ENCODE results near the gene MYO7A. TPM values are rescaled to one million over a fixed set of nuclear protein-coding genes. Genes with fewer than 3 reads are reported as not detected.

MYO7A gene
- total RNA-seq, 2 donors from 2014 or later, result 10.4 to 12.9 TPM

- DNase-seq, result no peak
- no peaks in the 10 kb centered on the region for H3K27me3 ChIP-seq
- ATAC-seq, result no peak
- H3K4me1 ChIP-seq, result no peaks in the 10 kb centered on the region
- no peaks in the 10 kb centered on the region for H3K9me3 ChIP-seq
- intact Hi-C loops (cut with DNase I), result no loop called here
- WGBS, 2 donors, result 63 to 96% methylated on average over 1 of the region's 1 CpG
- no peaks in the 10 kb centered on the region for H3K36me3 ChIP-seq (replicated peaks in 1 of 2; ENCODE audit: insufficient read depth in 1 of 2, low read depth in 2 of 2)
- H3K4me3 ChIP-seq, result no peak overlapping the region
- H3K27ac ChIP-seq, result no peak overlapping the region
- TF ChIP-seq POLR2A (IDR thresholded peaks at IDR 0.05) (no peak), CTCF (IDR thresholded peaks at IDR 0.05) (no peak)
Observed at GRCh38 chr11:77147036-77147315, 18.9 kb downstream of the MYO7A start.

GRCh38 chr11:77147668-77148321 is 19.7 kb downstream of the MYO7A start:
- ATAC-seq, result peak; percentile 34
- H3K4me3 ChIP-seq, result no peak overlapping the region
- intact Hi-C loops (cut with DNase I), result no loop called here

GRCh38 chr11:77148963-77149715 is 21.1 kb downstream of the MYO7A start:
- intact Hi-C loops (cut with DNase I), result no loop called here

More at GRCh38 chr11:77147668-77148321, 19.7 kb downstream of the MYO7A start:
- H3K27ac ChIP-seq, result no peak overlapping the region
- WGBS, 2 donors, result 21 to 71% methylated on average over 3 to 39 of the region's 47 CpGs
- H3K9me3 ChIP-seq, result no peaks in the 10 kb centered on the region
- TF ChIP-seq CTCF (IDR thresholded peaks at IDR 0.05) (no peak), POLR2A (IDR thresholded peaks at IDR 0.05) (no peak)
- DNase-seq, result peak in 3 of 4 donors; percentile 19 to 51 (median 38)
- no peaks in the 10 kb centered on the region for H3K27me3 ChIP-seq
- no peaks in the 10 kb centered on the region for H3K36me3 ChIP-seq (replicated peaks in 1 of 2; ENCODE audit: insufficient read depth in 1 of 2, low read depth in 2 of 2)
- no peaks in the 10 kb centered on the region for H3K4me1 ChIP-seq

GRCh38 chr11:77149716-77150392 is 21.8 kb downstream of the MYO7A start:
- Histone ChIP-seq H3K36me3 (replicated peaks in 1 of 2; ENCODE audit: insufficient read depth in 1 of 2, low read depth in 2 of 2) (no peaks in the 10 kb centered on the region), H3K27ac (no peak overlapping the region), H3K4me3 (no peak overlapping the region), H3K9me3 (no peaks in the 10 kb centered on the region), H3K27me3 (no peaks in the 10 kb centered on the region), H3K4me1 (no peaks in the 10 kb centered on the region)
- ATAC-seq, result no peak
- DNase-seq, result no peak
- TF ChIP-seq CTCF (IDR thresholded peaks at IDR 0.05) (no peak), POLR2A (IDR thresholded peaks at IDR 0.05) (no peak)
- intact Hi-C loops (cut with DNase I), result no loop called here
- WGBS, 2 donors, result 86 to 93% methylated on average over 12 of the region's 12 CpGs

More at GRCh38 chr11:77148963-77149715, 21.1 kb downstream of the MYO7A start:
- 86% methylated on average over 3 to 7 of the region's 8 CpGs for WGBS, 2 donors
- no peak for TF ChIP-seq POLR2A (IDR thresholded peaks at IDR 0.05)
- TF ChIP-seq CTCF (IDR thresholded peaks at IDR 0.05), result no peak
- H3K36me3 ChIP-seq (replicated peaks in 1 of 2; ENCODE audit: insufficient read depth in 1 of 2, low read depth in 2 of 2), result no peaks in the 10 kb centered on the region
- DNase-seq (no peak), ATAC-seq (no peak)
- no peaks in the 10 kb centered on the region for H3K9me3 ChIP-seq
- no peaks in the 10 kb centered on the region for H3K27me3 ChIP-seq
- H3K27ac ChIP-seq, result no peak overlapping the region
- no peak overlapping the region for H3K4me3 ChIP-seq
- H3K4me1 ChIP-seq, result no peaks in the 10 kb centered on the region

Data from body of pancreas (tissue), 4 donors.